Astrocyte of the cerebellum (primary cell): ENCODE results near the gene NT5DC4.

Experiments
- DNase-seq: peaks from one replicate; pipeline ENCODE4 v3.0.0-alpha.2; 2011; ENCODE audit warnings: low read depth
- H3K4me3 ChIP-seq: 2 replicates; pipeline ENCODE4 v1.5.1; 2011; ENCODE audit warnings: mild to moderate bottlenecking, low read depth, low read length, moderate library complexity
- CTCF ChIP-seq: IDR thresholded peaks from 2 replicates; pipeline ENCODE4 v1.5.1; 2012; ENCODE audit warnings: low read length, low read depth, moderate library complexity, mild to moderate bottlenecking; ENCODE audit errors: missing control alignments
- in situ Hi-C: cut with HindIII; loops from 2 replicates; pipeline ENCODE4 v1.10.0; 2017; ENCODE audit warnings: low sequenced_read_pairs

The NT5DC4 gene

GRCh38 chr2:112730216-112730615 lies 9.4 kb downstream of the NT5DC4 start:
- in situ Hi-C loops, result loop anchor here (25.0 kb wide), 1 partner anchor 207 kb away; no protein-coding TSS in a partner anchor
- DNase-seq, result no peak
- no peak overlapping the region for H3K4me3 ChIP-seq
- no peak for TF ChIP-seq CTCF

DNA sequence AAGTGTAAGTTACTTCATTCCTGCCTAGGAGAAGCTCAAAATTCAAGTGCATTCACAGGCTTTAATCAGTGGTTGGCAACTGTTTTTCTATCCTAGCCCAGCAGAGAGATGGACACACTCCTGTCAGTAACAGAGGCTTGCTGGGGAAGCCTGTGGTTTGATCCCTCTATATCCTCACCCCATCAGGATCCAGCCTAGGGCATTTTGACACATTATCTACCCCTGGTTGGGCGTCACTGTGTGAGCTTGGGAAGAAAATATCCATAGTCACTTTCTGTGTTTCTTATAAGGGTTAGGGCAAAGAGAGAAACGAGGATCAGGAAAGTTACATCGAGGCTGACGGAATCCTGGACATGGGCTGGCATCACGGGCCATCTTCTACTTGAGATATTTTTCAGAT lies 10.0 kb downstream of the NT5DC4 start:
- DNase-seq, result no peak
- TF ChIP-seq CTCF, result no peak
- in situ Hi-C loops, result loop anchor here (25.0 kb wide), 1 partner anchor 207 kb away; no protein-coding TSS in a partner anchor

DNA sequence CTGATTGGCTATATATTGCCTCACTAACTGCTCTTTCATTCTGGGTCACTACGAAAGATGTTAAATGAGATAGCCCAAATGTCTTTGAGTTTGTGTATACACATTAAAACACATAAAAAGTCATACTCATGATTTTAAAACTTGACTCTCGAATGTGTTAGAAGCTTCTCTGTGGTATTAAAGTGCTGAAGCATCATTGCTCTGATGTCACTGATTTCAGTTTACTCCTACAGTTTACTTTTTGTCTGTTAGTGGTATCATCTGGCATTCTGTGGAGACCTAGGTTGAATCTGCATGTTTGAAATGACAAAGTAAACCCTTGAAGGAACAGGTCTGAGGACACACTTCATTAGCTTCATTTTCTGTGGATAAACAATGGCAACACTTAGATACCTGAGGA lies 10.7 kb downstream of the NT5DC4 start:
- in situ Hi-C loops, result loop anchor here (25.0 kb wide), 1 partner anchor 206 kb away; no protein-coding TSS in a partner anchor
- DNase-seq, result no peak
- no peak for TF ChIP-seq CTCF
- H3K4me3 ChIP-seq, result no peak overlapping the region

More for the DNA sequence above, 10.0 kb downstream of the NT5DC4 start:
- no peak overlapping the region for H3K4me3 ChIP-seq

- no peak for TF ChIP-seq CTCF
- H3K4me3 ChIP-seq, result no peak overlapping the region
- no peak for DNase-seq
- in situ Hi-C loops, result loop anchor here (25.0 kb wide), 1 partner anchor 204 kb away; no protein-coding TSS in a partner anchor
These were observed 12.6 kb downstream of the NT5DC4 start for GRCh38 chr2:112733456-112733855.

DNA sequence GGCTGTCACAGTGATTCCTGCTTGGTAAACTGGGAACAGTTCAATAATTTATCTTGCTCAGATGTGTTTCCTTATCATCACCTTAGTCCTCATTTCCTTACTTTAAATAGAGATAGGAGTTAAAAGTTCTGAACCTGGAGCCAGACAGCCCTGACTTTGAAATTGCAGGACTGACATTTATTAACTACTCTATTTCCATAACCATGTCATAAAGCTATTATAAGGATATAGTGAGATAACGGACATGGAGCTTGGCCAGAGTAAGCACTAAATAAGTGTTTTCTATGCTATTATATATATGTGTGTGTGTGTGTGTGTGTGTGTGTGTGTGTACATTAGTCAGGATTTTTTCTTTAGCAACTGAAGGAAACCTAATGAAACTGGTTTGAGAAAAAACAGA lies 13.1 kb downstream of the NT5DC4 start:
- H3K4me3 ChIP-seq, result no peak overlapping the region
- TF ChIP-seq CTCF, result no peak
- in situ Hi-C loops, result loop anchor here (25.0 kb wide), 1 partner anchor 203 kb away; no protein-coding TSS in a partner anchor
- DNase-seq, result no peak

DNA sequence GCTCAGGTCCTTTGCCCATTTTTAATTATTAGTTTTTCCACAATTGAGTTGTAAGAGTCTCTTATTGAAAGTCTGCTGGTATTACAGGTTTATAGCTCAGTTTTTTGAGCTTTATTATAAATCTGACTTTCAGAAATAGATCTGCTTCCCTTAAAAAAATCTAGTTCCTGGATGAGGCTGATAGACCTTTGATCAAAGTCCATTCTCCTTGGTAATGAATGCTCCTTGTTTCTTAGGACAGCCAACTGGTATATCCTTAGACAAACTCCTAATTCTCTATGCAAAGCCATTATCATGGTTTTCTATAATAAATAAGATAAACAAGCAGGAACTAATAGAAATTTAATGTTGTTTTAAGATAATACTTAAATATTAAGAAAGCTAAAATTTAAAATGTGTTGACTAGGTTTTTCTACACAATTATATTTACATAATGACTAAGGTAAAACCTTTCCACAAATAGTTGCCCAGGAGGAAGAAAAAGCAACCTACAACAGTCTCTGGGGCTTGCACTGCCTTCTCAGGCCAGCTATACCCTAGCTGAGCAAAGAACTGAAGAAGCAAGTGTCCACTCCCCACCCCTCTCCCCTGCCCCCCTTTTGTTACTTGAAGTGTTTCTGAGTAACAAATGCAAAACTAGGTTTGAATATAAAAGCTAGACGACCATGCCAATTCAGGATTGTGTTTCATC lies 16.9 kb downstream of the NT5DC4 start:
- in situ Hi-C loops, result loop anchor here (25.0 kb wide), 1 partner anchor 200 kb away; no protein-coding TSS in a partner anchor
- no peak for DNase-seq
- no peak for TF ChIP-seq CTCF
- no peak overlapping the region for H3K4me3 ChIP-seq
